ENCODE results near the gene CHSY1.

The CHSY1 gene

DNA sequence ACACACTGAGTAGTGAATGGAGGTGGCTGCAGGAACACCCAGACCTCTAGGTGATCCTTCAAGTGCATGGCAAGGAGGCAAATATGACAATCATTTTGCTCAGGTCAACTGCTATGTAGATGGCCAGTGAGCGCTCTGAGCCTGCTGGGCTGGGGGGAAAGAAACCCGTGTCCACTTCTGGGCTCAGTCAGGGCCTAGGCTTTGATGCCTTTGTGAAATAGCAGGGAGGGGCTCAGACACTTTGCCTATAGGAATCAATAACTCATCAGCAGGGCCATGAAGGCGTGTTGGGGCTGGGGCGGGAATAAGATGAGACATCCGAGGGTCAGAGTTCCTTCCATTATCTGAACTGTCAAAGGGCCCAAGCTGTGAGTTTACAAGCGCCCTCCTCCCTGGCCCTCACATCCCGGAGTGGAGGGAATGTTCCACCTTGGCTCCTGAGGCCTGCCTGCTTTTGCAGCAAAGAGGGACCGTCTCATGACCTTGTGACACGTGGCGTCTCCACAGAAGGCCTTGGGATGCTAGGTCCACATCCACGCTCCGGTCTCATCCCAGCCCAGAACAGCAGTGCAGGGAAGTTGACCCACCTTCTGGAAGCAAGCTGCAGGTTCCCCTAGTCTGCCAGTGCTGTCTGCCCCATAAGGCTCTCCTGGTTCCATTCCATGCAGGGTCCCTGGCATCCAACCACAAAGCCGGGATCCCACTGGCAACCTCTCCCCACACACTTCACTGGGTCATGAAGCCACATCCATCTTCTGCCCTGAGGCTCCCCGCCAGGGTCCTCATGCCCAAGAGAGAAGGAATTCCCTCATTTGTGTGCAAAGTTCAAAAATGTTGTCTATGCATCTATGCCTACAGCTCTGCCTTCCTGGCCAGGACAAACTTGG lies 78.4 kb downstream of the CHSY1 start:
- ChIA-PET POLR2A (no interaction called here), CTCF (no interaction called here)
- DNase-seq (ENCODE audit: extremely low spot score), result no peak
- TF ChIP-seq ARNT (IDR thresholded peaks at IDR 0.05), result no peak
- TF ChIP-seq CTBP1 (IDR thresholded peaks at IDR 0.05; ENCODE audit: borderline replicate concordance), result no peak
- TF ChIP-seq PKNOX1 (IDR thresholded peaks at IDR 0.05), result no peak
- no peak for TF ChIP-seq FOXA1 (IDR thresholded peaks at IDR 0.05)
- TF ChIP-seq NFRKB (IDR thresholded peaks at IDR 0.05), result no peak
- no peak for TF ChIP-seq SUZ12 (IDR thresholded peaks at IDR 0.05)
- TF ChIP-seq FOXM1 (IDR thresholded peaks at IDR 0.05; ENCODE audit: borderline replicate concordance), result no peak
- TF ChIP-seq LEF1 (IDR thresholded peaks at IDR 0.05; ENCODE audit: borderline replicate concordance), result no peak
- no peak for TF ChIP-seq BHLHE40 (IDR thresholded peaks at IDR 0.05; ENCODE audit: borderline replicate concordance)
- TF ChIP-seq HDGF (IDR thresholded peaks at IDR 0.05; ENCODE audit: borderline replicate concordance), result no peak
- TF ChIP-seq FOXK2 (IDR thresholded peaks at IDR 0.05), result no peak
- TF ChIP-seq ZNF384 (IDR thresholded peaks at IDR 0.05), result no peak
- no peak for TF ChIP-seq ELF4 (IDR thresholded peaks at IDR 0.05)
- TF ChIP-seq L3MBTL2 (conservative IDR thresholded peaks at IDR 0.05), result no peak
- TF ChIP-seq SP1 (IDR thresholded peaks at IDR 0.05), result no peak
- no peak for TF ChIP-seq TARDBP (IDR thresholded peaks at IDR 0.05)

DNA sequence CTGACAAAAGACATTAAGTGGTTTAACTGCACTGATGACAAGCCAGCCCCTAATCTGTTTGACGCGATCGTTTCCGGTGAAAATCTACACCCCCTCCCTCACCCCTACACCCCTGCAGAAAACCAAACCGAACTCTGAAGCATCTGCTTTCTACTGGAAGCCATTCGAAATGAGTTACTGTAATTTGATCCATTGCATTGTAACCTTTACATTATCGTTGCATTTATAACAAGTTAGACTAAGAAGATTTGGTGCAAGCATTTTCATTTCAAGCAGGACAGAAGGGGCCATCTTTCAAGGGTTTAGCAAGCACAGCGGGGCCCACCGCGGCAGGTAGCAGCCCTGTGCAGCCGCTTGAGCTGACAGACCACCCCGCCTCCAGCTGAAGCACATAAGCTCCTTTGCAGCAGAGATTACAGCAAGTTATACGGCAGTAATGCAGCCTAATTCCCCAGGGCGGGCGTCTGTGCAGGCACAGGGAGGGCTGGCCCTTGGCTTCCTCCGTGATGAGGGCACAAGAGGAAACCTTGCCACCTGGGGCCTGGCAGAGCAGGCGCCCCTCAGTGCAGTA lies 79.3 kb downstream of the CHSY1 start:
- TF ChIP-seq SP1 (IDR thresholded peaks at IDR 0.05), result no peak
- TF ChIP-seq CTBP1 (IDR thresholded peaks at IDR 0.05; ENCODE audit: borderline replicate concordance), result no peak
- no peak for TF ChIP-seq HDGF (IDR thresholded peaks at IDR 0.05; ENCODE audit: borderline replicate concordance)
- no peak for TF ChIP-seq FOXM1 (IDR thresholded peaks at IDR 0.05; ENCODE audit: borderline replicate concordance)
- no peak for TF ChIP-seq FOXK2 (IDR thresholded peaks at IDR 0.05)
- no peak for TF ChIP-seq ARNT (IDR thresholded peaks at IDR 0.05)
- TF ChIP-seq LEF1 (IDR thresholded peaks at IDR 0.05; ENCODE audit: borderline replicate concordance), result no peak
- no peak for TF ChIP-seq BHLHE40 (IDR thresholded peaks at IDR 0.05; ENCODE audit: borderline replicate concordance)
- no peak for TF ChIP-seq L3MBTL2 (conservative IDR thresholded peaks at IDR 0.05)
- DNase-seq (ENCODE audit: extremely low spot score), result no peak
- POLR2A ChIA-PET, result no interaction called here
- CTCF ChIA-PET, result no interaction called here

DNA sequence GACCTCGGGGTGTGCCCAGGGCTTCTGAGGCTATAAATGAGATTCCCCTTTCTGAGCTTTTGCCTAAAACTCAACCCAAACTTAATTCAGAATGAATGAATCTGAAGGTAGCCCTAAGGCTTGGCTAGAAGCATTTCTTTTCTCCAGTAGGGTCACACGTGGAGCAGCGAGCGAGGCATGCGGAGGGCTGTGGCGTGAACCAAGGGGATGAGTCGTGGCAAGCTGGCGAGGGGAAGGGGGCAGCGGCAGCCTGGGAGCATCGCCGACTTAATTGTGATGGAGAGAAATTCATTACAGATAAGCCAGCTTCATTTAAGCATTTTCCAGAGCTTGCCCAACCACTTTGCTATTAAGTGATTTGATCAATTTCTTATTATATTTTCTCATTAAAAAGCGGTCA lies 79.9 kb downstream of the CHSY1 start:
- ChIA-PET CTCF (no interaction called here), POLR2A (no interaction called here)
- DNase-seq (ENCODE audit: extremely low spot score), result no peak
- TF ChIP-seq SUZ12 (IDR thresholded peaks at IDR 0.05) (no peak), CTBP1 (IDR thresholded peaks at IDR 0.05; ENCODE audit: borderline replicate concordance) (no peak), FOXM1 (IDR thresholded peaks at IDR 0.05; ENCODE audit: borderline replicate concordance) (no peak), SP1 (IDR thresholded peaks at IDR 0.05) (no peak), PKNOX1 (IDR thresholded peaks at IDR 0.05) (no peak), NFRKB (IDR thresholded peaks at IDR 0.05) (no peak), FOXK2 (IDR thresholded peaks at IDR 0.05) (no peak)

DNA sequence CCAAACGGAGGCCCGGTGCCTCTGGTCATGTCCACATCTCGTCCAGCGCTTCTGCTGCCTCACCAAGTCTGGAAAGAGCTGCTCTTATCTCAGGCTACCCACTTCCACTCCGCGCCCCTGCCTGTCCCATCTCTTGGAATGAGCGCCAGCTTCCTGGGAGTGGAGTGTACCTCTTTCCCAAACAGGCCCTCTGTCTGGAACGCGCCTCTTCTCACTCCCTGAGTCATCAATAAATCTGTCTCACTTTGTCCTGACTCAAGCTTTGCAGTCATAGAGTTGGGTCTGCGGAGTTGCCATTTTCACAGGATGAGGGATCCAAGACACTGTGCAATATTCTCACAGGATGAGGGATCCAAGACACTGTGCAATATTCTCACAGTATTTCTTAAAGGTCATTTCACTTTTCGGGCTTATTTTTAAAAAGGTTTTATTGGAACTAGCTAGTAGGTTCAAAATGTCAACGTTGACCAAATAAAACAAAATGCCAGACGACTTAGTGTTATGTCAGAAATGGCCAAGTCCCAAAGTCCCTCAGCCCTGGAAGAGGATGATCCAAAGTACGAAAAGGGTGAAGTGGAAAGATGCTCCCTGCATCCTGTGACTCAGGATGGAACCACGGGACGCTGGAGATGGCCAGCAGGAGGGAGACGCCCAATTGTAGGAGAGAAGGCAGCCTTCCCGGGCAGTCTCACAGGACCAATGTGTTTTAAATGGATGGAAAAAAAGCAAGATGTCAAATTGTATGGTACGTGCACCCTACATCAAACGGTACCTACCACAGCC lies 81.1 kb downstream of the CHSY1 start:
- DNase-seq (ENCODE audit: extremely low spot score), result no peak
- POLR2A ChIA-PET, result no interaction called here
- no peak for TF ChIP-seq NFRKB (IDR thresholded peaks at IDR 0.05)
- TF ChIP-seq ZNF384 (IDR thresholded peaks at IDR 0.05), result no peak
- TF ChIP-seq FOXA1 (IDR thresholded peaks at IDR 0.05), result no peak
- TF ChIP-seq ELF4 (IDR thresholded peaks at IDR 0.05), result no peak
- CTCF ChIA-PET, result no interaction called here

DNA sequence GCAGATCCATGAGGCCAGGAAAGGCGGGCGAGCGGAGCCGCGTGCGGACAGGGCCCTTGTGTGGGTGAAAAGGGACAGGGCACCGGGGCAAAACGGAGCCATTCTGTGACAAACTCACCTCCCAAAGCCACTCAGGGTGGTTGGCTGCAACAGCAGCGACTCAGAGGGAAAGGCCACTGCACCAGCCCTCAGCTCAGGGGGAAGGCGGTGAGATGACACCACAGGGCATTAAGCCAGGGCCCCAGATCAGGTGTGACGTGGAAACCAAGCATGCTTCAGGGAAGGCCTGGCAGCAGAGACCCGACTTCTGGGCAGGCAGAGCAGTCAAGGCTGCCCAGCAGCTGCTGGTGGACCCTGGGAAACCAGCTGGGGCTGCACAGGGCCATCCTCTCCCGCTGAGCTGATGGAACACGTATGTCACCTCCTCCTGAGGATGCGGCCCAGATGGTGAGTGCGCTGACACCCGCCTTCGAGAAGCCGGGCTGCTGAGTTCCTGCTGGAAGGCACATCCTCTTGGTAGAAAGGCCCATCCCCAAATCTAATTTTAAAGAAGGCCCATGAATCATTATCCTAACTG lies 82.3 kb downstream of the CHSY1 start:
- ChIA-PET CTCF (no interaction called here), POLR2A (no interaction called here)
- no peak for DNase-seq (ENCODE audit: extremely low spot score)
- TF ChIP-seq BHLHE40 (IDR thresholded peaks at IDR 0.05; ENCODE audit: borderline replicate concordance) (no peak), LEF1 (IDR thresholded peaks at IDR 0.05; ENCODE audit: borderline replicate concordance) (no peak), L3MBTL2 (conservative IDR thresholded peaks at IDR 0.05) (no peak), FOXA1 (IDR thresholded peaks at IDR 0.05) (no peak), FOXK2 (IDR thresholded peaks at IDR 0.05) (no peak), SP1 (IDR thresholded peaks at IDR 0.05) (no peak), SUZ12 (IDR thresholded peaks at IDR 0.05) (no peak), HDGF (IDR thresholded peaks at IDR 0.05; ENCODE audit: borderline replicate concordance) (no peak), PKNOX1 (IDR thresholded peaks at IDR 0.05) (no peak), ZNF384 (IDR thresholded peaks at IDR 0.05) (no peak), CTBP1 (IDR thresholded peaks at IDR 0.05; ENCODE audit: borderline replicate concordance) (no peak), FOXM1 (IDR thresholded peaks at IDR 0.05; ENCODE audit: borderline replicate concordance) (no peak), TARDBP (IDR thresholded peaks at IDR 0.05) (no peak), ELF4 (IDR thresholded peaks at IDR 0.05) (no peak), NFRKB (IDR thresholded peaks at IDR 0.05) (no peak)

All from HEK293T (cell line).